NCI-H2196 (cell line): Measurements from ENCODE around the gene RPL37.
"Not testable (repeated sequence)": the region's sequence is repeated elsewhere in the genome, so short reads cannot be mapped to it uniquely, and the experiment has no call there.

Source experiments
- DNase-seq: peaks from one replicate; lab custom pipeline; 2025; ENCODE audit not compliant: unreplicated experiment; lab: John Stamatoyannopoulos, UW

Gene RPL37

DNA sequence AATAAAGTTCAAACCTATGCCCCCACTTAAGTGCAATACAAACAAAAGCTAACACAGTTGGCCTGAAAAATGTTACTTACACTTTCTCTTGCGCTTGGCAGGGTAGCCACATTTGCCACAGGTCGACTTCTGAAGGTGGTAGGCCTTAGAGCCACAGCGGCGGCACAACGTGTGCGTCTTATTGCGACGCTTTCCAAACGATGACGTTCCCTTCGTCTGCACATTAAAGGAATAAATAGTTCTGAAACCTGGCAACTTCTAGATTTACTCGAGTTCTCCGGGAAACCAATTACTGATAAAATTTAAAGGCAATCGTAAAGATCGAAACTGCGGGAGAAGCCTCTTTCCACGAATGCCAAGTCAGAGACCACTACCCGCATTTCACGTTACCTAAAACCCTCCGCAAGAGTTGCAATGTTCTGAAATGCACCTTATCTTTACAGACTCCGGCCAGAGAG is 602 bp downstream of the RPL37 start:
- DNase-seq = peak; percentile 21

- no peak for DNase-seq
Measured at GRCh38 chr5:40833712-40834229, 1.3 kb downstream of the RPL37 start.

DNA sequence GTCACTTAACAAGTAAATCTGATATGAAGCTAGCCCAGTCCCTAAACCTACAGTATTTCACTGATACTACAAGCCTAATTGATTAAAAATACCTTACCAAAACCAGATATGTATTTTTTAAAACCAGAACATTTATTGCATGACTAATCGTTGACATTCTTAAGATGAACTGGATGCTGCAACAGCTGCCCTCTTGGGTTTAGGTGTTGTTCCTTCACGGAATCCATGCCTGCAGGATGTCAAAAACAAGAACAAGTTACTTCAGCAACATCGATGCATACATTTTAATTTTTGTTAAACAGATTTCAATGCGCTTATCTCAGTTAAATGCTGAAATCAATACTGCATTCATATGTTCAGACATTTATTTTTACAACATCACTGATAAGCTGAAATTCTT is 2.7 kb downstream of the RPL37 start:
- DNase-seq = no peak

DNA sequence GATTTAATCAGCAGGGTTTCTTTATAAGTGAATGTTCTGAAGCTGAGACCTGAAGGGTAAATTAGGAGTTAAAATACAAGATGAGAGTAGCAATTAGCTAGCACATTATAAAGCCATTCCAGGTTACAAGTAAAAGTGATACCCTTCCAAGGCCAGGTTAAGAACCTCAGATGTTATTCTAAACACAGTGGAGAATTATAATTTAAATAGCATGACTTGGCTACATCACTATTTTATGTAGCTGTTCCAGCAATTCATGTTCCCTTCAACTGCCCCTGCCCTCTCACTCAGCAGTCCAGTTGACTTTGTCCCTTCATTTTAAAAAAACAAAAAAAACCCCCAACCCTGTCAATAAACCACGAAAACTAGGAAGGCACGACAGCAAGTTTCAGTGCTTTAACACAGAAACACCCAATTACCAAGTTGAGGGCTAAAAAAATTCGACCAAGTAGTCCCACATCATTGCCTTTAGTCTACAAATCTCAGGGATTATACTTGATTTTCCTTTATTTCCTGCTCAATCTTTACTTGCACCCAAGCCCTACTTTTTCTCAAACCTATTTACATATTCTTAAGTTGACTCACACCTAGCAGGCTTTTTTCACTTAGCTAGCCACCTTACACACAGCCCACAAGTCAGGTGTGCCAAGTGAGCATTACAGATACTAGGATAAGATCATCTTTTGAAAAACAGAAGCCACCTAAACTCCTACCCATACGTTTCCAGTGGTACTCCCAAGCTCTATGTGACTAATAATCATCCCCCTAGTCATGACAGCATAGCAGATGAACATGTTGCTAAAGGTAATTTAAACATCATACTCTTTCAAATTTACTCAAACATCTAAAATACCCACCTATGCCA is 3.4 kb downstream of the RPL37 start:
- DNase-seq = no peak

GRCh38 chr5:40829748-40830533 is 5.1 kb downstream of the RPL37 start:
- no peak for DNase-seq

- no peak for DNase-seq
Measured at GRCh38 chr5:40828690-40829661, 6.0 kb downstream of the RPL37 start.

GRCh38 chr5:40828021-40828631 is 6.9 kb downstream of the RPL37 start:
- no peak for DNase-seq

DNA sequence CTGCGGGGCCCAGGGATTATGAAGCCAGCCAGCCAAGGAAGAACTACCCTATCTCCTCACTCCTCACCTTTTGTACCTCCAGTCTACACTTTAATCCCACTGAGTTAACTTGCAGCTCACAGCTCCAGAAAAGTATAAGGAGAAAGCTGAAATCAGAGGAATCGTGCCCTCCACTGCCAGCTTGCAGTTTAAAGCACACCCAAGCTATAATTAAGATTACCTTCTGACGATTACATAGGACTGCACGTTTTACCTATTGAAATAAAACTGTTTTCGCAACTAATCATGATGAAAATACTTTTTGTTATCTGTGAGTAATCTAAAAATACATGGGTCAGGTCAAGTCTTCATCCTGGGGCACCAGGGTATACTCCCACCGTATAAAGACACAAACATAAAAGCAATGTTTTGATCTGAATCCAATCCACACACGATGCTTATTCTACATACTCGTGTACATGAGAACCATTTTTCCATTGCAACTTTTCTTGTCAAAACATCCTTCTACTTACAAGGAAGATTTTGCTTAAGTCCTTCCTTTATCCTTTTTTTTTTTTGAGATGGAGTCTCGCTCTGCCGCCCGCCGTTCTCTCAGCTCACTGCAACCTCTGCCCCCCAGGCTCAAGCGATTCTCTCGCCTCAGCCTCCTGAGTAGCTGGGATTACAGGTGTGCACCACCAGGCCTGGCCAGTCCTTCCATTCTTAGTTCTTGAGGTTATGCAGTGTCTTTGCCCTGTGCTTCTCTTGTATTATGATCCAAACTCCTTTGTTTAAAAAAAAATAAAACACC is 7.6 kb downstream of the RPL37 start:
- no peak for DNase-seq

GRCh38 chr5:40826489-40827187 is 8.4 kb downstream of the RPL37 start:
- DNase-seq = no peak

DNA sequence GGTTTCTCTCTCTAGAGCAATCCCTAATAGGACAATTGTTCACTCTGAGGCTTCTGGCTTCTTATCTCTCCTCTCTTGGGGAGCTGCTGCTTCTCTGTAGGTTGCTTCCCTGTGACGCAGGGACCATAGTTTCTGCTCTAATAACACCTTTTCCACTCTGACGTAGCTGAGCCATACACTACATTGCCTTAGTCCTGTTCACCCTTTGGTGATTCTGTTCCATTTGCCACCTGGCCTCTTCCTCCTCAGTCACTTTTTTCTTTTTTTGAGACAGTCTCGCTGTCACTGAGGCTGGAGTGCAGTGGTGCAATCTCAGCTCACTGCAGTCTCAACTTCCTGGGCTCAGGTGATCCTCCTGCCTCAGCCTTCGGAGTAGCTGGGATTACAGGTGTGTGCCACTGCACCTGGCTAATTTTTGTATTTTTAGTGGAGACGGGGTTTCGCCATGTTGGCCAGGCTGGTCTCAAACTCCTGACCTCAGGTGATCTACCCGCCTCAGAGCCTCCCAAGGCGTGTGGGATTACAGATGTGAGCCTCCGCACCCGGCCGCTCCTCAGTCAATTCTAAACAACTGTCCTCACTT is 9.5 kb downstream of the RPL37 start:
- not testable (repeated sequence) for DNase-seq

DNA sequence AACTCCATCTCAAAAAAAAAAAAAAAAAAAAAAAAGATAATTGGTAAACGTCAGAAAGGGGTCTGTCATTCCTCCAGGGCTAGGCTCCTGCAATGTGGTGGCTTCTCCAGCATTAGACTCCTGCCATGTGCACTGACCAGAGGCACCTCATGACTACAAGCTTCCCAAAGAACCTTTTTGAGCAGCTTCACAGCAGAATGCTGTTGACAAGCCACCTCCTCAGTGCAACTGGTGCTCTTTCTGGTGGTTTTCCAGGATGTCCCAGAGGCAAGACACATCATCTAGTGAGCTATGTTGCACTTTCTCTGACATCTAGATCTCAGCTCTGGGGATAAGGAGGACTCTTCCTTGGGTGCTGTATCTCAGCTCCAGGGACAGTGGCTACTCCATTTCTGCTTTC is 11.6 kb downstream of the RPL37 start:
- no peak for DNase-seq

DNA sequence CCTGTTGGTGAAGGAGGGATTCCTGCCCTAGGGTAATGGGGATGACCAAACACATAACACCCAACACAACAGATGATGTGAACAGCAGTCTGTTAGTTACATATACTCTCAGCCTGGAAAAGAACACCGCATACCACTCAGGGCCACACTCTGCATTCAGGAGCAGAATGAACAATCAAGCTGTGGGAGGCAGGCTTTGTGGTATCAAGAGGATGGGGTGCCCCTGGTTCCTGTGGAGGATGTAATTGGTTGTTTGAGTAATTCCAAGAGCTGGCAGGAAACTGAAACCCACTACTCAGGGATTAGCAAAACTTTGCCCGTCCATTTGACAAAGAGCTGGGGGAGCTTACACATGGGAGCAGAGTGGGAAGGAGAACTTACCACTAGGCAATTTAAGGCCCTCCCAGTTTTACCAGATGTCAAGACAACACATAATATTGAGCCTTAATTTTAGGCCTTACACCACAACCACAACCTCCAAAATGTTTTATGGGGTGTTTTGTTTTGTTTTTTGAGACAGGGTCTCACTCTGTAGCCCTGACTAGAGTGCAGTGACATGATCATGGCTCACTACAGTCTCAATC is 21.2 kb downstream of the RPL37 start:
- DNase-seq = no peak

- no peak for DNase-seq
Measured at GRCh38 chr5:40812125-40812524, 22.9 kb downstream of the RPL37 start.

- no peak for DNase-seq
Measured at GRCh38 chr5:40801771-40802562, 33.1 kb downstream of the RPL37 start.

DNA sequence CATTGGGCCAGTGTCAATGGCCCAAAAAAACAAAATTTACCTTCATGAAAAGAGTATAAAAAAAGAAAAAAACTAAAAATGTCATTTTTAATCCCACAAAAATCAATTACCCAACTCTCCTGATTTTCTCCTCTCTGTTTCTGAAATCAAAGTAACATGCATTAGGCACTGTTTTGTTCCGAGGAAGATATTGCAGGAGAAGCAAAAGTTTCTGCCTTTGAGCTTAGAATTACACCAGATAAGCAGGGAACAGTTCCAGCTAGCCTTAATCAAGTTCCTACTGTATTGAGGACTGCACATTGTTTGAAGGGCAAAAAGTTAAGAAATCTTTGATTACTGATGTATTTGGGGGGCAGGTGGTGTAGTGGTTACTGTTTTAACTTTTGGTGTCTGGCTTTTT is 35.8 kb downstream of the RPL37 start:
- no peak for DNase-seq

DNA sequence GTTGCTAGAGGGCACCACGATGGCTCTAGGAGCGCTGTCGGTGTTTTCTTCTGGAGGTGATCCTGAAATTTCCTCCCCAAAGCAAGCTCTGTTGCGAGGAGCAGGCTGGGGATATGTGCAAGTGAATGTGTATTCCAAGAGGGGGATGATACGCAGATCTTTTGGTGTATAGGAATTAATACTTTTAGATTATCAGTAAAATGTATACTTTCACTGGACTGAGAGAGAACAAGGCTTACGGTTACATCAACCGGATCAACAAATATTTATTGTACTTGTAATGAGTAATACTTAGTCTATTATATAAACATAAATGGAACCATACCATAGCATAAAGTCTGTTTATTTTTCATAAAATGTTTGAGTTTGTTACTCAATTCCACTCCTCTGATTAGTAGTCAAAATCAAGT is 36.2 kb downstream of the RPL37 start:
- DNase-seq = no peak

GRCh38 chr5:40798012-40798800 is 36.8 kb downstream of the RPL37 start, which contains the start of gene PRKAA1:
Gene PRKAA1 (minus strand): TSS chr5:40798374. CDS start chr5:40798189, 185 bp downstream.
- peak; percentile 94 for DNase-seq
